ENCODE measurements around the gene CAPN15.

CAPN15 gene

GRCh38 chr16:526181-527014 lies 1.1 kb upstream of the CAPN15 start:
- DNase-seq, result no peak

DNA sequence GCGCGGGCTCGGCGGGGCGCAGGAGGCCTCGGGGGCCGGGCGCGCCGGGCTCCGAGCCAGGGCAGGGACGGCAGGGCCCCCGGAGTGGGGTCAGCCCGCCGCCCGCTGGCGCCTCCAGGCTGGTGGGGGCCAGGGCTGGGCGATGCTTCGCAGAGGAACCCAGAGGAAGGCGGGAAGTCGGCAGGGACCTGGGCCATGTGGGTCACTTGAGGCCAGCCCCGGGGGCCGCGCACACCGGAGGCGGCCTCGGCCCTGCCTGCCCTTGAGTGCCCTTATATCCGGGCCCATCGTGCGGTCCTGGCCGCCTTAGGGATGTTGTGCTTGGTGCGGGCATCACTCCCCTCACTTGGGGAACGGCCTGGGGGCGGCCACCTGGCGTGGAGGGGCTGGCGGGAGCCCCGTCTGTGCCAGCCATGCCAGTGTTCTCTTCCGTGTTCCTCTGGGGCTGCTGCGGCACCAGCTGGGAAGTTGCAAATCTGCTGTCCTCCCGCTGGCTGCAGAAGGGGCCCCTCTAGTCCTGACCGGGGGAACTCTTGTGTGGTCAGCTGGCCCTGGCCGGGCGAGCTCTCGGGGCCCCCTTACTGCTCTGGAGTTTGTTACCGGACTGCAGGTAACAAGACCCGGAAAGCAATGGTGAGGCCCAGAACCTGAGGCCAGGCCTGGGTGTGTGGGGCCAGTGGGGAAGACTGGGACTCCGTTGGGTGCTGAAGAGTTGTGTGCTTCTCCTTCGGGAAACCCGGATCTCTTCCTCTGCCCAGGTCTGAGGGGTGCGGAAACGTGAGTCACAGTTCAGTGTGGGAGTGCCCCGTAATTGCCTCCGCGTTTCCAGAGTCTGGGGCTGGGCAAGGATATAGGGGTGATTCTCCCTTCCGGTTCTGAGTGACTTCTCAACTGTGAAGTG lies 849 bp downstream of the CAPN15 start:
- no peak for DNase-seq

GRCh38 chr16:529012-529575 lies 1.6 kb downstream of the CAPN15 start:
- DNase-seq, result no peak

- DNase-seq, result no peak
Observed at GRCh38 chr16:530111-530817, 2.8 kb downstream of the CAPN15 start.

- no peak for DNase-seq
Observed at GRCh38 chr16:531494-532125, 4.1 kb downstream of the CAPN15 start.

DNA sequence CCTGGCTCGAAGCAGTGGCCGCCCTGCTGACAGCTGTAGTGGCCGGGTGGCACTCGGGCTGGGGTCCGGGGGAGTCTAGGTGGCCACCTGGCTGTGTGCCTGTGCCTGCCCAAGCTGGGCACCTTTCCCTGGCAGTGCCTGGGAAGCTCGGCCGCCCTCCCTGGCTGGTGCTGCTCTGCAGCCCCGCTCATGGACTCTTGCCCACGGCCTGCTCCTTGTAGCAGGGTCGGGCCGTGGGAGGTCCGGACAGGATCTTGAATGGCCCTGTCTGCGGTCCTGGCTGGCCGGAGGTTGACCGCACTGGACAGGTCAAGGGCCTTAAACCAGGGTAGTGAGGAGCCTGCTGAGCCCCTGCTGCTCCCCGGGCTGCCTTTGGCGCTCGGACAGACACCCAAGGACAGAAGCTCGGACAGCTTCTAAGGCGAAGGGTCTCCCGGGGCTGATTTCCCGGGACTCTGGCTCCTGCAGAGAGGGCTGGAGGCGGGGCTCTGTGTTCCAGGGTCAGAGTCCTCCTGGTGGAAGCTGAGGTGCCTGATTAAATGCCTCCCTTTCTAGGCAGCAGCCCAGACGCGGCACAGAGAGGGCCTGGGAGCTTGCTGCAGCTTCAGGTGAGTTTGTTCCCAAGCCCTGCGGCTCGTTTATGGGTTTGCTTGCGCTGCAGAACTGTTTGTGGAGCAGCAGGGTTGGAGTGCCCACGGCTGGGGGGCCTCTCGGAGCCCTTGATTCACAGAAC lies 6.0 kb downstream of the CAPN15 start:
- DNase-seq, result no peak

DNA sequence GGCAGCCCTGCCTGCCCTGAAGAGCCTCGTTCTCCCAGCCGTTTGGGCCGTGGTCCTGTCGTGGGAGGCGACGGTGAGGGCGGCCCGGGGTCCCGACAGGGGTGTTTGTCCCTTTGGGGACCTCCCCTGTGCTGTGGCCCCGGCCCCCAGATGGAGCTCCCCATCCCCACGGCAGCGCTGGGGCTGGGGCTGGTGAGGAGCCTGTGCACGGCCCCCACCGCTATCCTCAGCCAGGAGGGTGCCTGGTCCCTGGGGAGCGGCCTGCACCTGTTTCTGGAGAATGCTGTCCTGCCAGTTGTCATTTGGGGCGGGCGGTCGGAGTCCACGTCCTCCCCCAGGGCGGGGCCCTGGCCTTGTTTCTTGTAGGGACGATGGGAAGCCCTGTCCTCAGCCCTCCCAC lies 6.6 kb downstream of the CAPN15 start:
- DNase-seq, result no peak

DNA sequence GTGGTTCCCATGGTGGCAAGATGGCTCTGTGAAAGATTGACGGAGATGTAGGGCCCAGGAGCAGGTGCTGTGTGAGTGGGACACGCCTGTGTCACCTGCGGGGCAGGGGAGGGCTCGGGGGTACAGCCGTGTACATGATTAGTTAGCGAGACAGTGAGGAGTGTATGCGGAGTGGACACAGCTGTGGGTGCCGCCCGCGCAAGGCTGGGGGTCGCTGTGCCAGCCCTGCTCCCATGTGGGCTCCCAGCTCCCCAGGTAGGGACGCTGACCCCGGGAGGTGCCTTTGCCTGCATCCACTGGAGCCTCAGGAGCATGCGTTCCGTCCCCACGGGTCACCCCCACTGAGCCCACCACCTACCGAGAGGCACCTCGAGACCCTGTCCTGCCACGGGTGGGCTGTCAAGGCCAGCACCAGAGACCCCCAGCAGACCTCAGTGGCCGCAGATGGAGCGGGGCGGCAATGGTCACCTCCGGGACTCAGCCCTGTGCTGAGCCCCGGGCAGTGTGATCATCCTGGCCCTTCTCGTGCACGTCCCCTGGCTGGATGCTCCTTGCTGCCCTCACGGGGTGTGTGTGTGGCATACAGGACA lies 7.4 kb downstream of the CAPN15 start:
- no peak for DNase-seq

DNA sequence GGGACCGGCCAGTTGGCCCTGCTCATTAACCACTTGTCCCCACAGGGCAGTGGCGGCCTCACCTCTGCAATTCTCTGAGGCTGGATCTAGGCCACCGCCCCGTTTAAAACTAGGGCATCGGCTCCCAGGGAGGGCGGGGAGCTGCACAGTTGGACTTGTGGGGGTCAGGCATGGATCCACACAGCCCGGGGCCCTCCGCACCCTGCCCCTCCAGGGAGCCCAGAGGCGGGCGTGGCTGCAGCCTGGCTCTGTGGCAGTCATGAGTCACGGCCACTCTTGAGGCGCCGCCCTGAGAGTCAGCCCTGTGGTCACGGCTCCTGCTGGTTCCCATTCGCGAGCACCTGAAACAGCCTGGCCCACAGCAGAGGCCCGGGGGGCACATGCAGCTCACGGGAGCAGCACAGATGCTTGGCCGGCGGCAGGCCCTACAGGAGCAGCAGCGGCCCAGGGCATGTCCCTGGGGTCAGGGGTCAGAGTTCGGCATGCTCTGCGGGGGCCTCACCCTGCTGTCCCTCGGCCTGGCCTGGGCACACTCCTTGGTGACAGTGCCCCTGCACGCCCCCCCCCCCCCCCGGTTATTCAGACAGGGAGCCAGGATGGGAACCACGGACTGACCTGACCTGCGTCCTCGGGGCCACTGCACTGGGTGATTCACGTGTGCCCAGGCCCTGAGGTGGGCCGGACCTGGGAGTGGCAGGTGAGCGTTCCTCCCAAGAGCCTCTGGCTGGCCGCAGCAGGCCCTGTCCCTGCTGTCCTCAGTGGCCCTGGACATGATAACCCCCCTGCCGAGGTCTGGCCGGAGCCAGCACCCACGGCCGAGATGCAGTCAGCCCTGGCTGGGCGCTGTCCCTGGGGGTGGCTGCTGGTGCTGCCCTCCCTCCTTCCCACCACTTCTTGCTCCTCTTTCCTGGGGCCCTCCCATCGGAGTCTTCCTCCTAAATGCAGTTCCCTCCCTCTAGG lies 8.2 kb downstream of the CAPN15 start:
- no peak for DNase-seq

GRCh38 chr16:536746-537145 lies 9.2 kb downstream of the CAPN15 start:
- no peak for DNase-seq

DNA sequence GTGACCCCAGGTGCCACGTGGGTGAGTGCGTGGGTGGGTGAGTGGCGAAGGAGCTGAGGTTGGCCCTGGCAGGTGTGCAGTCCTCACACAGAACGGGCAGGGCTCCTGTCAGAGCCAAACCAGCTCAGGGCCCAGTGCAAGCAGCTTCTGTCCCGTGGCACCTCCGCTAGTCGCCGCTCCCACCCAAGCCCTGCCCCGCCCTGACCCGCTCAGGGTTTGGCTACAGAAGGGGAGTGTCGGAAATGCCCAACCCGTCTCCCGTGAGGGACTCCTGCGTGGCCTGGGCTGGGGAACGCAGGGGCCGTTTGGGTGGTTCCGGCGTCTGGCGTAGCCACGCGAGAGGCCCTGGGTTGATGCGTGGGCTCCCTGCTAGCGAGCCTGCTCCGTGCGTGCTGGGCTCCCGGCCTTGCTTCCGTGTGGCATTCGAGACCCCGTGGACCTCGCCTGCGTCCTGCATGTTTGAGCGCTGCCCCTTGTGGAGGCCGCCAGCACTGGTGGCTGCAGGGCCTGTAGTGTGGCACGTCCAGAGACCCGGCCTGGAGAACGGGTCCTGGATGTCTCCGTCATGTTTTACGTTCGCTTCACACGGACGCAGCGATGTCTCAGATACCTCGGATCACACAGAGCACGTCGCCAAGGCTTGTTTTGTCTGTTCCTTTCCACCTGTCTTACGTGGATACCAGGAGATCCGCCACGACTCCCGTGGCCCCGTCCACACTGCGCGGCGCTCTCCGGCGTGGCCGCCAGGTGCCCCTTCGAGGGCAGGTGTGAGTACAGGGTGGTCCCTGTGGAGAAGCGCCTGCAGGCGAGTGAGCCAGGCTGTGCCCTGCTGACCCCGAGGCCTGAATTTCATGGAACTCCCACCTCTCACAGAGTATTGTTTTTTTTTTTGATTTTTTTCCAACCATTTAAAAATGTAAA lies 10.2 kb downstream of the CAPN15 start:
- DNase-seq, result no peak

GRCh38 chr16:539901-540530 lies 12.5 kb downstream of the CAPN15 start:
- DNase-seq, result no peak

DNA sequence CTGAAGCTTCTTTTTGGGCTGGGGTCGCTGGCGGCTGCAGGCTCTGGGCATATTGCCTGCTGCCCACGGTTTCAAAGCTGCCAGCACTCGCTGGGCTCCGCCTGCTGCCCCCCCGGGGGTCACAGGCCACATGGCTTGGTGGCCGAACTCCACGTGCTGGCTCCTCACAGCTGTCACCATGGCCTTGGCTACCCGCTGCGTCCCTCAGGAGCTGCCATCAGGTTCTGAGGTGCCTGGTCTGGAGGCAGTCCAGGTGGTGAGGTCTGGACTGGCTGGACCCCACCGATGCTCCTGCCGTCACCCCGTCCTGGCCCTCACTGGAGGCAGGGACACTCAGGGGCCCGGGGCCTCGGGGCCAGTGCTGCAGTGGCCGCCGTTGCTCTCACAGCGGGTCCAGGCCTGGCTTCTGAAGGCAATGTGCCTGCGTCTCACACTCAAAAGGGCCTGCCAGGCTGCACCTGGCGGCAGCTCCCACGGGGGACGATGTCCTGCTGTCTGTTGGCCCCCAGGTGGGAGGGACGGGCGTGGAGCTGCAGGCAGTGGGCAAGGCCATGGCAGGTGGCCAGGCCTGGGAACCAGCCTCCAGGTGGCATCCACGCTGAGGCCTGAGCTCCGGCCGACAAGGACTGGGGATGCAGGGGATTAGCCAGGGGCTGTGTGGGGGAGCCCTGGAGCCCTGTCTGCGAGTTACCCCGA lies 13.3 kb downstream of the CAPN15 start:
- DNase-seq, result no peak

GRCh38 chr16:543301-544164 lies 16.0 kb downstream of the CAPN15 start:
- no peak for DNase-seq

GRCh38 chr16:544517-544916 lies 17.0 kb downstream of the CAPN15 start:
- no peak for DNase-seq

GRCh38 chr16:546909-547770 lies 19.6 kb downstream of the CAPN15 start:
- peak; percentile 77 for DNase-seq

All from DMS153 (cell line).